T-helper 1 cell treated with Interleukin-12 subunit alpha and Interleukin-12 subunit beta and Interleukin-4 antibody, amounts not matched to agents 30 ng/mL and 1 ng/mL, for 36 hours (primary cell): ENCODE data around the gene PCSK7. TPM values are rescaled to one million over a fixed set of nuclear protein-coding genes. Genes with fewer than 3 reads are reported as not detected.
"Not testable (repeated sequence)": the region's sequence is repeated elsewhere in the genome, so short reads cannot be mapped to it uniquely, and the experiment has no call there.

ENCODE experiments used
- intact Hi-C: fragments of 100-400 bp; cut with micrococcal nuclease; formaldehyde crosslinking; loops from one replicate; pipeline ENCODE4 v1.15.1; 2024
- total RNA-seq: library from RNA; stranded (reverse); gene quantifications from 2 replicates; pipeline ENCODE4 v1.2.3, GENCODE V29; 2022

The PCSK7 gene
- total RNA-seq, 1 donor from 2014 or later: 180 TPM

GRCh38 chr11:117185736-117186430 lies 46.0 kb downstream of the PCSK7 start:
- intact Hi-C loops: no loop called here

GRCh38 chr11:117183724-117184349 lies 48.0 kb downstream of the PCSK7 start:
- intact Hi-C loops: no loop called here

- intact Hi-C loops: not testable (repeated sequence)
Measured at GRCh38 chr11:117183178-117183577, 48.7 kb downstream of the PCSK7 start.

GRCh38 chr11:117182551-117182935 lies 49.3 kb downstream of the PCSK7 start:
- intact Hi-C loops: no loop called here

GRCh38 chr11:117181586-117182550 lies 50.0 kb downstream of the PCSK7 start:
- intact Hi-C loops: loop anchor here (1.0 kb wide), 1 partner anchor 44 kb away; no protein-coding TSS in a partner anchor

- intact Hi-C loops: loop anchor here (1.0 kb wide), 1 partner anchor 45 kb away; no protein-coding TSS in a partner anchor
Measured at GRCh38 chr11:117180661-117181585, 51.0 kb downstream of the PCSK7 start.

- intact Hi-C loops: no loop called here
Measured at GRCh38 chr11:117180020-117180419, 51.9 kb downstream of the PCSK7 start.

GRCh38 chr11:117179048-117179999 lies 52.5 kb downstream of the PCSK7 start:
- intact Hi-C loops: no loop called here

GRCh38 chr11:117178210-117179034 lies 53.5 kb downstream of the PCSK7 start, which contains the start of gene SIDT2:
SIDT2 (plus strand) TSS chr11:117178743; CDS start chr11:117179264, 521 bp downstream.
- intact Hi-C loops: loop anchor here (1.0 kb wide), 7 partner anchors 34 to 405 kb away; partner anchors contain the start of genes PAFAH1B2 and ZPR1

GRCh38 chr11:117177534-117178209 lies 54.2 kb downstream of the PCSK7 start:
- intact Hi-C loops: loop anchor here (1.0 kb wide), 7 partner anchors 33 to 404 kb away; partner anchors contain the start of genes PAFAH1B2 and ZPR1

- intact Hi-C loops: no loop called here
Measured at GRCh38 chr11:117176186-117176585, 55.7 kb downstream of the PCSK7 start.

GRCh38 chr11:117175781-117176180 lies 56.1 kb downstream of the PCSK7 start:
- intact Hi-C loops: no loop called here

- intact Hi-C loops: no loop called here
Measured at GRCh38 chr11:117175104-117175503, 56.8 kb downstream of the PCSK7 start.

- intact Hi-C loops: no loop called here
Measured at GRCh38 chr11:117172724-117173421, 59.0 kb downstream of the PCSK7 start.

- intact Hi-C loops: no loop called here
Measured at GRCh38 chr11:117171404-117172061, 60.3 kb downstream of the PCSK7 start.

GRCh38 chr11:117171007-117171403 lies 60.9 kb downstream of the PCSK7 start:
- intact Hi-C loops: no loop called here

GRCh38 chr11:117170210-117170609 lies 61.7 kb downstream of the PCSK7 start:
- intact Hi-C loops: no loop called here
